Measurements from ENCODE around the gene BTN3A1.

BTN3A1 gene

GRCh38 chr6:26385734-26386125, 16.3 kb upstream of the BTN3A1 start:
- peaks cover 13% of the 10 kb centered on the region for H3K36me3 Mint-ChIP-seq (ENCODE audit: insufficient read depth)
- peaks cover 35% of the 10 kb centered on the region for H3K4me1 Mint-ChIP-seq
- H3K27me3 Mint-ChIP-seq: no peaks in the 10 kb centered on the region
- no peaks in the 10 kb centered on the region for H3K9me3 Mint-ChIP-seq
- no peak for ATAC-seq (replicated peaks; ENCODE audit: extremely low read depth, poor library complexity, severe bottlenecking)
- no peak overlapping the region for H3K27ac Mint-ChIP-seq (ENCODE audit: low read depth)
- DNase-seq (ENCODE audit: low spot score in 2 of 2): no peak
- no peak overlapping the region for H3K4me3 Mint-ChIP-seq

- H3K36me3 Mint-ChIP-seq (ENCODE audit: insufficient read depth): peaks cover 19% of the 10 kb centered on the region
- no peaks in the 10 kb centered on the region for H3K27me3 Mint-ChIP-seq
- no peak for DNase-seq (ENCODE audit: low spot score in 2 of 2)
- no peak for ATAC-seq (replicated peaks; ENCODE audit: extremely low read depth, poor library complexity, severe bottlenecking)
- no peak overlapping the region for H3K4me3 Mint-ChIP-seq
- H3K27ac Mint-ChIP-seq (ENCODE audit: low read depth): no peak overlapping the region
- peaks cover 24% of the 10 kb centered on the region for H3K4me1 Mint-ChIP-seq
- no peaks in the 10 kb centered on the region for H3K9me3 Mint-ChIP-seq
Measured at GRCh38 chr6:26387565-26387964, 14.5 kb upstream of the BTN3A1 start.

- H3K4me3 Mint-ChIP-seq: no peak overlapping the region
- H3K9me3 Mint-ChIP-seq: no peaks in the 10 kb centered on the region
- no peak overlapping the region for H3K27ac Mint-ChIP-seq (ENCODE audit: low read depth)
Measured at GRCh38 chr6:26388014-26388413, 14.1 kb upstream of the BTN3A1 start.

GRCh38 chr6:26388441-26388840, 13.6 kb upstream of the BTN3A1 start:
- H3K4me3 Mint-ChIP-seq: no peak overlapping the region
- no peaks in the 10 kb centered on the region for H3K9me3 Mint-ChIP-seq
- H3K27ac Mint-ChIP-seq (ENCODE audit: low read depth): no peak overlapping the region
- ATAC-seq (replicated peaks; ENCODE audit: extremely low read depth, poor library complexity, severe bottlenecking) (no peak), DNase-seq (ENCODE audit: low spot score in 2 of 2) (no peak)
- H3K4me1 Mint-ChIP-seq: peaks cover 27% of the 10 kb centered on the region
- H3K27me3 Mint-ChIP-seq: no peaks in the 10 kb centered on the region
- peaks cover 16% of the 10 kb centered on the region for H3K36me3 Mint-ChIP-seq (ENCODE audit: insufficient read depth)

More at GRCh38 chr6:26388014-26388413, 14.1 kb upstream of the BTN3A1 start:
- H3K36me3 Mint-ChIP-seq (ENCODE audit: insufficient read depth): peaks cover 17% of the 10 kb centered on the region
- ATAC-seq (replicated peaks; ENCODE audit: extremely low read depth, poor library complexity, severe bottlenecking) (no peak), DNase-seq (ENCODE audit: low spot score in 2 of 2) (no peak)
- H3K4me1 Mint-ChIP-seq: peaks cover 25% of the 10 kb centered on the region
- H3K27me3 Mint-ChIP-seq: no peaks in the 10 kb centered on the region

- Mint-ChIP-seq H3K4me3 (no peak overlapping the region), H3K36me3 (ENCODE audit: insufficient read depth) (peaks cover 16% of the 10 kb centered on the region), H3K27ac (ENCODE audit: low read depth) (no peak overlapping the region), H3K4me1 (peaks cover 21% of the 10 kb centered on the region), H3K27me3 (no peaks in the 10 kb centered on the region), H3K9me3 (no peaks in the 10 kb centered on the region)
- no peak for DNase-seq (ENCODE audit: low spot score in 2 of 2)
- no peak for ATAC-seq (replicated peaks; ENCODE audit: extremely low read depth, poor library complexity, severe bottlenecking)
Measured at GRCh38 chr6:26389349-26389894, 12.7 kb upstream of the BTN3A1 start.

- no peaks in the 10 kb centered on the region for H3K27me3 Mint-ChIP-seq
- H3K36me3 Mint-ChIP-seq (ENCODE audit: insufficient read depth): peaks cover 18% of the 10 kb centered on the region
- no peak for ATAC-seq (replicated peaks; ENCODE audit: extremely low read depth, poor library complexity, severe bottlenecking)
- H3K9me3 Mint-ChIP-seq: no peaks in the 10 kb centered on the region
- no peak for DNase-seq (ENCODE audit: low spot score in 2 of 2)
- no peak overlapping the region for H3K27ac Mint-ChIP-seq (ENCODE audit: low read depth)
- peaks cover 20% of the 10 kb centered on the region for H3K4me1 Mint-ChIP-seq
- H3K4me3 Mint-ChIP-seq: no peak overlapping the region
Measured at GRCh38 chr6:26390531-26390930, 11.5 kb upstream of the BTN3A1 start.

GRCh38 chr6:26392932-26393636, 9.0 kb upstream of the BTN3A1 start:
- Mint-ChIP-seq H3K27me3 (no peaks in the 10 kb centered on the region), H3K9me3 (no peaks in the 10 kb centered on the region), H3K36me3 (ENCODE audit: insufficient read depth) (peaks cover 19% of the 10 kb centered on the region), H3K4me3 (no peak overlapping the region), H3K4me1 (peaks cover 16% of the 10 kb centered on the region), H3K27ac (ENCODE audit: low read depth) (peak overlapping the region; percentile 27)
- ATAC-seq (replicated peaks; ENCODE audit: extremely low read depth, poor library complexity, severe bottlenecking) (no peak), DNase-seq (ENCODE audit: low spot score in 2 of 2) (no peak)

GRCh38 chr6:26394289-26394688, 7.8 kb upstream of the BTN3A1 start:
- Mint-ChIP-seq H3K27ac (ENCODE audit: low read depth) (no peak overlapping the region), H3K4me1 (peaks cover 15% of the 10 kb centered on the region), H3K27me3 (no peaks in the 10 kb centered on the region), H3K4me3 (no peak overlapping the region), H3K9me3 (no peaks in the 10 kb centered on the region), H3K36me3 (ENCODE audit: insufficient read depth) (peaks cover 19% of the 10 kb centered on the region)
- DNase-seq (ENCODE audit: low spot score in 2 of 2): no peak
- no peak for ATAC-seq (replicated peaks; ENCODE audit: extremely low read depth, poor library complexity, severe bottlenecking)

GRCh38 chr6:26398555-26398954, 3.5 kb upstream of the BTN3A1 start:
- H3K4me1 Mint-ChIP-seq: peaks cover 28% of the 10 kb centered on the region
- ATAC-seq (replicated peaks; ENCODE audit: extremely low read depth, poor library complexity, severe bottlenecking) (no peak), DNase-seq (ENCODE audit: low spot score in 2 of 2) (no peak)
- no peak overlapping the region for H3K4me3 Mint-ChIP-seq
- H3K36me3 Mint-ChIP-seq (ENCODE audit: insufficient read depth): peaks cover 19% of the 10 kb centered on the region
- no peaks in the 10 kb centered on the region for H3K27me3 Mint-ChIP-seq
- H3K9me3 Mint-ChIP-seq: no peaks in the 10 kb centered on the region
- H3K27ac Mint-ChIP-seq (ENCODE audit: low read depth): no peak overlapping the region

- Mint-ChIP-seq H3K9me3 (no peaks in the 10 kb centered on the region), H3K27ac (ENCODE audit: low read depth) (peak overlapping the region; percentile 100), H3K4me3 (peak overlapping the region; percentile 98), H3K27me3 (no peaks in the 10 kb centered on the region), H3K4me1 (peaks cover 44% of the 10 kb centered on the region), H3K36me3 (ENCODE audit: insufficient read depth) (peaks cover 25% of the 10 kb centered on the region)
- no peak for ATAC-seq (replicated peaks; ENCODE audit: extremely low read depth, poor library complexity, severe bottlenecking)
- DNase-seq (ENCODE audit: low spot score in 2 of 2): no peak
Measured at GRCh38 chr6:26400626-26401025, 1.4 kb upstream of the BTN3A1 start.

GRCh38 chr6:26401389-26401986, 587 bp upstream of the BTN3A1 start:
- Mint-ChIP-seq H3K4me3 (peak overlapping the region; percentile 98), H3K4me1 (peaks cover 47% of the 10 kb centered on the region), H3K36me3 (ENCODE audit: insufficient read depth) (peaks cover 30% of the 10 kb centered on the region), H3K27me3 (no peaks in the 10 kb centered on the region), H3K27ac (ENCODE audit: low read depth) (peak overlapping the region; percentile 100), H3K9me3 (no peaks in the 10 kb centered on the region)
- no peak for DNase-seq (ENCODE audit: low spot score in 2 of 2)
- peak; percentile 25 for ATAC-seq (replicated peaks; ENCODE audit: extremely low read depth, poor library complexity, severe bottlenecking)

- Mint-ChIP-seq H3K27me3 (no peaks in the 10 kb centered on the region), H3K27ac (ENCODE audit: low read depth) (no peak overlapping the region), H3K4me1 (peaks cover 63% of the 10 kb centered on the region), H3K9me3 (no peaks in the 10 kb centered on the region), H3K4me3 (peak overlapping the region; percentile 98), H3K36me3 (ENCODE audit: insufficient read depth) (peaks cover 50% of the 10 kb centered on the region)
- ATAC-seq (replicated peaks; ENCODE audit: extremely low read depth, poor library complexity, severe bottlenecking): no peak
- no peak for DNase-seq (ENCODE audit: low spot score in 2 of 2)
Measured at GRCh38 chr6:26403893-26404292, 1.8 kb downstream of the BTN3A1 start.

GRCh38 chr6:26404546-26404945, 2.5 kb downstream of the BTN3A1 start:
- Mint-ChIP-seq H3K27ac (ENCODE audit: low read depth) (peak overlapping the region; percentile 52), H3K4me3 (peak overlapping the region; percentile 98), H3K4me1 (peaks cover 63% of the 10 kb centered on the region), H3K9me3 (no peaks in the 10 kb centered on the region), H3K27me3 (no peaks in the 10 kb centered on the region), H3K36me3 (ENCODE audit: insufficient read depth) (peaks cover 54% of the 10 kb centered on the region)
- no peak for DNase-seq (ENCODE audit: low spot score in 2 of 2)
- no peak for ATAC-seq (replicated peaks; ENCODE audit: extremely low read depth, poor library complexity, severe bottlenecking)

All from central memory CD8-positive, alpha-beta T cell (primary cell).